Stimulated activated CD4-positive, alpha-beta T cell treated with anti-CD3 and anti-CD28 coated beads, Interleukin-15, amount 100 ng/mL, for 48 hours (primary cell): ENCODE data around the gene POLN.
"Not testable (repeated sequence)": the region's sequence is repeated elsewhere in the genome, so short reads cannot be mapped to it uniquely, and the experiment has no call there.

ENCODE experiments used
- DNase-seq, 2 donors: peaks; one replicate each; pipeline ENCODE4 v3.0.0-alpha.2; 2020; ENCODE audit warnings: low read depth in 2 of 2

POLN gene

GRCh38 chr4:2275546-2276251 lies 33.8 kb upstream of the POLN start:
- no peak for DNase-seq

DNA sequence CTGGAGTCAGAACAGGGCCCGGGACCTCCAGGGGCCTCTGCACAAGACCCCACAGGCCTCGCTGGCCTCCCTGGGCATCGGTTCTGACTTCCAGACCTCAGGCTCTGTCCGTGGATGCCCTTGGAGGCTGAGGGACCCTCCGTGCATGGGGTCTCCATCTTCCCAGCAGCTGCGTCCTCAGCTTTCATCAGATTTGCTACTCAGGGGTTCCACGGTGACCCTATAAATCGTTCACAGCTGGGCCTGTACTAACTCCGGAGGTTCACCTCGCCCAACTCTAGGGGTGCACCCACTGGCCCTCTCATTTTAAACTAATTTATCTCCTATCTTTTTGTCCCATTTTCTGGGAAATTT lies 33.1 kb upstream of the POLN start:
- not testable (repeated sequence) for DNase-seq

GRCh38 chr4:2274320-2275043 lies 32.6 kb upstream of the POLN start:
- no peak for DNase-seq

DNA sequence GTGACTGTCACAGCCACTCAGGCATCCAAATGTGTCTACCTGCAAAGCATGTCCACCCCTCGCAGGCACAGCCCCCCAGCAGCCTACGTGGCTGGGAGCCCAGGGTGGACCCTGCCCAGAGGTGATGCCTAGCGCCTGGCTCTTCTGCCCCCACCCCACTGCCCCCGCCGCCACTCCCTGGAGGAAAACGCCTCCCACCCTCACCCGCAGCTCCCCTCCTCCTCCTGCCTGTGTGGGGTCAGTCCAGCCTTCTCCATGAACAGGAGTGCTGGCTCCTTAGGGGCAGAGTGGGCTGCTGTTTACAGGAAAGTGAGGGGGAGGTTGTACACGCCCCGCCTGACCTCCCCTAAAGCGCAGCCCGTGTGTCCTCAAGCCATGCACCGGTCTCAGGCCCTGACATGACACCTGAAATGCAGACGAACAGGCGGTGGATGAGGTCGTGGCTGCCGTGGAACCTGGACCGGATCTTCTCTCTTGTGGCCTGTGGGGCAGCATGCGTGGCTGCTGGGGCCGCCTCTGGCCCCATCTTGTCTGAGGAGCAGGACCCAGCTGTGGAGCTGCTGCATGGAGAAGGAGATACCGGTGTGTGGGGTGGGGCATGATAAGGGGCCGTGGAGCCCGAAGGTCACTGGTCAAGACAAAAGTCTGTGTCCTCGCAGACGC lies 31.9 kb upstream of the POLN start:
- no peak for DNase-seq

GRCh38 chr4:2273221-2273620 lies 31.3 kb upstream of the POLN start:
- no peak for DNase-seq

GRCh38 chr4:2272828-2273120 lies 30.9 kb upstream of the POLN start:
- DNase-seq: no peak

DNA sequence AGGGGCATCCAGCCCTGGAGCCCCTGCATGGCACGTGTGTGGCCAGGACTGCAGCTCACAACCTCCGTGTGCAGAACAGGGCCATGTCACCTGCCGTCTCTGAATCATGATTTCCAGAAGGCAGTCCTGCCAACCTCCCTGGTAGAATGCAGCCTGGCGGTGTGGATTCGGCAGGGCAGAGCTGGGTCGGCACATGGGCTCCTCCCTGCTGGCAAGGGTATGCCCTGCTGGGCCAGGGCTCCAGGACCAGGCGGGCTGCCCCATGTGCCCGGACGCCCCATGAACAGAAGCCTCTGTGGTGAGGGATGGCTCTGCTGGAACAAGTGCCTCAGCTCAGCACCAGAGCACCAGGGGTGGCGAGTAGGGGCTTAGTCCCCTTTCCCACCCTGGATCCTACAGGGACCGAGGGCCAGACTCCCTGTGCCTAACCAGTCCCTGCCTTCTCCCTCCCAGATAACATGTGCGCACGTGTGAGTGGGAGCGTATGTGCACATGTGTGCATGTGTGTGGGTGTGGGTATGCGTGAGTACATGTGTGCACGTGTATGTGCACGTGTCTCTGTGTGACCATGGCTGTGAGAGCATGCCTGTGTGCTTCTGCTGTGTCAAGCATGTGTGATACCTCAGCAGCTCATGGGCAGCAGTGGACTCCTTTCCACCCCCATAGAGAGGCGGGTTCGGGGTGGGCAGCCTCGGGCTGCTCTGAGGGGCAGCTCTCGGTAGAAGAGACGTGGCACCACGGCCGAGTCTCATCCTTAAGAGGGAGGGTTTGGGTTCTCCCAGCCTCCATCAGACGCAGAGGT lies 30.3 kb upstream of the POLN start:
- DNase-seq: no peak

DNA sequence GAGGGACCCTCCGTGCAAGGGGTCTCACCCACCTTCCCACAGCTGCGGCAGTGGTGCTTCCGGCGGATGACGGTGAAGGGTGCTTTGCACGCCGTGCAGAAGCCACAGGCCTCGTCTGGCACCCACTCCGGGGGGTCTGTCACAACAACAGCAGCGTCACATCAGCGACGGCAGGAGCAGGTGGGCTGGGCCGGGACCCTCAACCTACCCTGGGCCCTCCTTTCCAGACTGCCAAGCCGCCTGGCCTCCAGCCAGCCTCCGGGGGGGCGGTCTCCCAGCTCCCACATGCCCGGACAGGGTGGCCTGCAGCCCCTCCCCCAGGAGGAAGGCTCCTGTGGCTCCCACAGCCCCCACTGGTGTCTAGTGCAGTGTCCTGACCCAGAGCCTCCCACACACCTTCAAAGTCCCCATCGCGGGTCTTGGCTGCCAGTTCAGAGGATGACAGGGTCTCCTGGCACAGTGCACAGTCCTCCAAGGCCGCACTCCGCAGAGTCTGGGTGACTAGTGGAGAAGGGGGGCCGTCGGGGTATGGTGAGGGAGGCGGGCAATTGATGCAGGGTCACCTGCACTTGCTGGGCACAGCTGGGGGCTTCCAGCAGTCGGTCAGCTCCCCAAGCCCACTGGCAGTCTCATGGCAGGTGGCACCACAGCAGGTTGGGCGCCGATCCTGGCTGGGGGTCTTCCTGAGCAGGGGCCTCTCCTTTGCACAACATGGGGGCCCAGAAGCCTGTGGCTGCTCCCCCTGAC lies 29.5 kb upstream of the POLN start:
- DNase-seq: no peak

DNA sequence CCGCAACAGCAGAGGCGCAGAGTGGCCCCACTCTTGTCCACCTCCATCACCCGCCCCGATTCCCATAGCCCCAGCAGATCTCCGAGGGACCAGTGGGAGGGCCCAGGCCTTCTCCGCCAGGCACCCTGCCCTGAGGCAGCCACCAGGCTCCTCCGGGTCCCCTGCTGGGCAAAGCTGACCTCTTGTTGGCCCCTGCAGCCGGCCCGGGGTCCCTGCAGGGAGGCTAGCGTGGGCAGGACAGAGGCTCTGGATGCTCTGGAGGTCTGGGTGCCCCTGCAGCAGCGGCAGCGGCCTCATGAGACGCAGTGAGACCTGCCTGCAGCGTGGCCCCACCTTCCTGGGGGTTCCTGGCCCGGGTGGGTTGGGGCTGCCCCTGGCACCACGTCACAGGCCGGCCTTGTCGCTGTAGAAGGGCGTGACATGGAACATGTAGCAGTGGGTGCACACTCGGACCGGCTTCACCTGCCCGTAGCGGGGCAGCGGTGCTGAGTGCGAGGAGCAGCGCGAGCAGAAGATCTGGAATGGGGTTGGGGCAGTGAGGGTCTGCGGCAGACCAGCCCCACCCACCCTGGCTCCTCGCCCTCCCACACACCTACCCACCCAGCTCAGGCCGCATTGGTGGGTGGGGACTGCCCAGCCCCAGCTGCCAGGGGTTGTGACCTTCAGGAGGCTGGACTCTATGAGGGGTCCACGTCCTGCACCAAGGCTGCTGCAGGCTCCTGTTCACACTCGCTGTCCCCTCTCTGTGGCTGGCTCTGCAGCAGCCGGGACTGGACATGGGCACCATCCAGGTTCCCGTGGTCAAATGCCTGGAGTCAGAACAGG lies 28.6 kb upstream of the POLN start:
- no peak for DNase-seq

DNA sequence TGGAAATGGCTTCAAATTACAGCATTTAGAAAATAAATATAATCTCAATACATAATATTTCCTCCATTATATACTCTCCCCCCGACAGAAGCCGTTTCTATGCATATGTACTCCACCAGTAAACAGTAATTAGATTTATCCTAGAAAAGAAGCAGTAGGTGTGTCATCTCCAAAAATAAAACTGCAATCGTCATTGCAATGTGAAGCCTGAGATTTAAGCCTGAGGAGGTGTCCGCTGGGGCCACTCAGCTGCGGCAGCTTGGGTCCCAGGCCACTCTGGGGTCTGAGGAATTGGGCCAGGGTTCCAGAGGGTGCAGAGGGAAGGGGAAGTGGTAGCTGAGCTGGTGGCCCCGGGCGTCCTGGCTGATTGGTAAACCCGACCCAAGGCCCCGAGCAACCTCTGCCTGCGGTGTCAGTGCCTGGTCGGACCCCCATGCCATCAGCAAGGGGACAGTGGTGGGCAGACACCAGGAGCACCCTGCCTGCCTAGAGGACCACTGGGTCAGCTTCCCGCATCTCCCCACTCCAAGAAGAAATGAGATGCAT lies 27.8 kb upstream of the POLN start:
- no peak for DNase-seq

GRCh38 chr4:2269206-2269531 lies 27.2 kb upstream of the POLN start:
- no peak for DNase-seq

DNA sequence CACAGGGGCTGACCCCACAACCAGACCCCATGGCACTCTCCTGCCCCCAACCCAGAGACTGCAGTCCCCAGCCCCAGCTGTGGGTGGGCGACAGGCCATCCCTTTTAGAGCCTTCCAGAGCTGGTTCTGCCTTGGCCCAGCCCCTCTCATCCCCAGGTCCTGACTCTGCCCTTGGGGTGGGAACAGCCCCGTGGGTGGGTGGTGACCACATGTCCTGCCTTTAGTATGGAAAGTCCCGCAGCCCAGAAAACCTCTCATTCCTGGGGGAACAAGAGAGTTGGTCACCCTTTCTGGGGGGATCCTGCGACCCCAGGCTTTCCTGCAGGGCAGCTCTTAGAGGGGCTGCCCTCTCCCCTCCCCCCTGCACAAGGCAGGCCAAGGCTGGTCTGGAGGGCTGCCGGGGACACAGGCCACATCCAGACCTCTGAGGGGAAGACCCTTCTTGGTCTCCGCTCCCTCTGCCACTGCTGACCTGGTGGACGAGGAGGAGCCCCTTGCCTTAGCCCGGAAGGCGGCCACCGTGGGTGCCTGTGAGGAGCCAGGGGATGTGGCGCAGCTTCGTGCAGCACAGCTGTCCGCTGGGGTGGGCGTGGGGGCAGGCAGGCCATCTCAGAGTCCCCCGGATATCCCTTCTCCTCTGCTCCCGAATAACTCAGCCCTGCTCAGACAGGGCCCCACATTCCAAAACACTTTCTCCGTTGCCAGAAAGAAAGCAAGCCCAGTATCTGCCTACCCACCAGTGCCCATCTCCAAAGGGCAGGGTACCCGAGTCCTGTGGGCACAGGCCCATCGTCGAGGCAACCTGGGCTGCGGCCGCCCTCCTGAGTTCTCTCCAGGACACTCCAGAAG lies 26.7 kb upstream of the POLN start:
- no peak for DNase-seq

DNA sequence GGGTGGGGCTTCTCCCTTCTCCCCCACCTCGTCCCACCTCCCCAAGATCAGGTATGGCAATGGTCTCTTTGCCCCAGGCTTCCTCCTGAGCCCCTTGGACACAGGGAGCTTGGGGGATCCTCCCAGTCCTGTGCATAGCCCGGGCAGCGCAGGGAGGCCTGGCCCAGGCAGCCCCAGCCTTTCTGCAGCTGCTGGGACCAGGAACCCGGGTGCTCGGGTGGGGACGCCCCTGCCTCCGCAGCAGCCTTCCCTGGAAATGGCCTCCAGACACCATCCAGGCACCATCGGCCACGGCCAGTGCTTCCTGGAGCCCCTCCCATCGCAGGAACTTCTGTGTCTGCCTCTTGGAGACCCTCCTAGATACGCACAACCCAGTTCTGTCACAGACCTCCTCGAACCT lies 25.9 kb upstream of the POLN start:
- no peak for DNase-seq

DNA sequence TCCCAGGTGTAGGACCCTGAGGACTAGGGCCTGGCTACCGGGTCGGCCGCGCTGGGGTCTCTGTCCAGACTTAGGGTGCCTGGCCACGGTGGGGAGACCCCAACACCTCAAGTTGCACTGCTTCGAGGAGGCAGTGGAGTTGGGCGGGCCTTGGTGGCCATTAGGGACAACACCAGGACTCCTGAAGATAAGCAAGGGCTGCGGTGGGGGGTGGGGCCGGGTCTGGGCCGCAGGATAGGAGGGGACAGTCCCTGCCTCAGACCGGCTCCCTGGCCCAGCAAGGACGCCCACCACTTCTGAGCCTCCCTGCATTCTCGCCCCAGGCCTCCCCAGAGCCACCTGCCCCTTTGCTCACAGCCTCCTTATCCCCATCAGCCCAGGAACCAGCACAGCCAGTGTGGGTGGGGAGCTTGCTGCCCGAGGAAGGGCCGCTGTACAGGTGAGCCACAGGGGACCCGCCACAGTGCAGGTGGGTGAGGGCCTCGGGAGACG lies 25.4 kb upstream of the POLN start:
- DNase-seq: no peak

GRCh38 chr4:2266821-2267220 lies 24.9 kb upstream of the POLN start:
- DNase-seq: no peak

DNA sequence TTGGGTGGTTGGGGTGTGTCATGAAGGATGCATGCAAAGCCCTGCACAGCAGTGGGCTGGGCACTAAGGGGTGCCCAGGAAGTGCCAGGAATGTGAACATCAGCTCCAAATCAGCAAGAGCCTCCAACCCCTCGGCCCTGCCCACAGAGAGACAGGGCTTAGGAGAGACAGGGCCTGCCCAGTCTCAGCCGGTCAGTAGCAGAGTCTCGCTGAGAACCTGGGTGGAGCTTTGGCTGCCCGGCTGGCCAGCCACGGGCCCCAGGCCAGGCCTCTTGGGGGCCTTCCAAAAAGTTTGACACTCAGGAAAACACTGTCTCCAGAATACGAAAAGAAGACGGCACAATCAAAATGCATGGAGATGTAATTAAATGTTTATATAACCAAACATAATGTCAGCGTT lies 24.3 kb upstream of the POLN start:
- no peak for DNase-seq

- no peak for DNase-seq
Measured at GRCh38 chr4:2265113-2266110, 23.5 kb upstream of the POLN start.

- no peak for DNase-seq
Measured at GRCh38 chr4:2264481-2265041, 22.6 kb upstream of the POLN start.
